Caco-2 (cell line): ENCODE results near the gene RFC3. TPM values are rescaled to one million over a fixed set of nuclear protein-coding genes. Genes with fewer than 3 reads are reported as not detected.

ENCODE experiments used
- BruUV-seq: library from RNA; stranded (reverse); fragments of 400-500 nt; replicated peaks from 2 replicates; lab custom pipeline; 2021; lab: Mats Ljungman, UMichigan
- CTCF ChIA-PET: fragments of 300-600 bp; sonication (Branson Sonifier 250); formaldehyde crosslinking; loops from one replicate; lab custom pipeline; 2022; ENCODE audit warnings: antibody characterized with exemption; lab: Charles Lee
- POLR2A ChIA-PET: fragments of 300-600 bp; sonication (Branson Sonifier 250); formaldehyde crosslinking; loops from one replicate; lab custom pipeline; 2022; ENCODE audit warnings: antibody characterized with exemption; lab: Charles Lee
- DNase-seq, 2 experiments: peaks; one replicate each; pipeline versions ENCODE4 v3.0.0 to v3.0.0-alpha.2; 2020 to 2022
- H3K27me3 ChIP-seq: replicated peaks from 2 replicates; pipeline ENCODE4 v1.6.0; 2011; ENCODE audit warnings: low read length; ENCODE audit not compliant: control insufficient read depth, insufficient read depth
- H3K36me3 ChIP-seq: 2 replicates; pipeline ENCODE4 v1.5.1; 2011; ENCODE audit warnings: low read length; ENCODE audit not compliant: control insufficient read depth, insufficient read depth
- H3K4me1 ChIP-seq: fragments of 250-450 bp; sonication (Bioruptor Pico); 2 replicates; pipeline ENCODE4 v1.5.1; 2020; ENCODE audit warnings: mild to moderate bottlenecking
- H3K4me3 ChIP-seq: 2 replicates; pipeline ENCODE4 v1.5.1; 2011; ENCODE audit warnings: low read depth, mild to moderate bottlenecking, control low read depth, low read length
- H3K9me3 ChIP-seq: fragments of 250-450 bp; sonication (Bioruptor Pico); 2 replicates; pipeline ENCODE4 v1.5.1; 2020; ENCODE audit warnings: mild to moderate bottlenecking, moderate library complexity
- H3K27ac Mint-ChIP-seq: one replicate; pipeline ENCODE4 v1.8.0; 2022; ENCODE audit warnings: mixed read lengths; ENCODE audit not compliant: unreplicated experiment
- H3K27me3 Mint-ChIP-seq: one replicate; pipeline ENCODE4 v1.8.0; 2022; ENCODE audit warnings: mixed read lengths; ENCODE audit not compliant: insufficient read depth, unreplicated experiment
- H3K36me3 Mint-ChIP-seq: one replicate; pipeline ENCODE4 v1.8.0; 2022; ENCODE audit warnings: mild to moderate bottlenecking, mixed read lengths; ENCODE audit not compliant: insufficient read depth, unreplicated experiment
- H3K4me1 Mint-ChIP-seq: one replicate; pipeline ENCODE4 v1.8.0; 2022; ENCODE audit warnings: low read depth, mixed read lengths; ENCODE audit not compliant: unreplicated experiment
- H3K4me3 Mint-ChIP-seq: one replicate; pipeline ENCODE4 v1.8.0; 2022; ENCODE audit warnings: mild to moderate bottlenecking, moderate library complexity, mixed read lengths; ENCODE audit not compliant: unreplicated experiment
- H3K9me3 Mint-ChIP-seq: one replicate; pipeline ENCODE4 v1.8.0; 2022; ENCODE audit warnings: mixed read lengths; ENCODE audit not compliant: unreplicated experiment
- CTCF ChIP-seq, 2 experiments: fragments of 200-600 bp in 1 of 2; IDR thresholded peaks; 1 replicate in 1 of 2; 2 replicates in 1 of 2; pipeline versions ENCODE4 v1.5.1 to v1.8.0; 2011 to 2022; ENCODE audit warnings: antibody characterized with exemption in 1 of 2, control low read depth in 1 of 2, inconsistent platforms in 1 of 2, low read depth in 1 of 2, low read length in 1 of 2, mild to moderate bottlenecking in 1 of 2, moderate library complexity in 1 of 2; ENCODE audit not compliant: insufficient read depth in 1 of 2, severe bottlenecking in 1 of 2, unreplicated experiment in 1 of 2
- intact Hi-C: fragments of 100-400 bp; cut with micrococcal nuclease; formaldehyde crosslinking; loops from one replicate; pipeline ENCODE4 v1.10.0; 2022; ENCODE audit not compliant: unreplicated experiment
- total RNA-seq: library from RNA; stranded (reverse); gene quantifications from 2 replicates; pipeline ENCODE4 v1.2.3, GENCODE V29; 2022

The RFC3 gene
- total RNA-seq, 1 experiment from 2014 or later = 50.2 TPM

GRCh38 chr13:33793726-33794125, 24.2 kb upstream of the RFC3 start:
- H3K4me3 Mint-ChIP-seq = no peak overlapping the region
- H3K27ac Mint-ChIP-seq = no peak overlapping the region
- H3K4me1 ChIP-seq = no peaks in the 10 kb centered on the region
- no peaks in the 10 kb centered on the region for H3K27me3 ChIP-seq
- no peaks in the 10 kb centered on the region for H3K36me3 Mint-ChIP-seq
- BruUV-seq = no TSS peak
- POLR2A ChIA-PET = no interaction called here
- DNase-seq = no peak
- CTCF ChIA-PET = no interaction called here
- no peaks in the 10 kb centered on the region for H3K9me3 Mint-ChIP-seq
- no peak overlapping the region for H3K4me3 ChIP-seq
- no peaks in the 10 kb centered on the region for H3K36me3 ChIP-seq
- TF ChIP-seq CTCF (IDR thresholded peaks at IDR 0.05; ENCODE audit: insufficient read depth in 1 of 2, low read depth in 1 of 2, low read length in 1 of 2, severe bottlenecking in 1 of 2, unreplicated experiment in 1 of 2) = no peak
- intact Hi-C loops = no loop called here
- no peaks in the 10 kb centered on the region for H3K9me3 ChIP-seq
- H3K4me1 Mint-ChIP-seq = no peaks in the 10 kb centered on the region
- no peaks in the 10 kb centered on the region for H3K27me3 Mint-ChIP-seq

GRCh38 chr13:33794576-33794975, 23.4 kb upstream of the RFC3 start:
- Histone ChIP-seq H3K27me3 (no peaks in the 10 kb centered on the region), H3K9me3 (no peaks in the 10 kb centered on the region), H3K4me1 (no peaks in the 10 kb centered on the region), H3K4me3 (no peak overlapping the region), H3K36me3 (no peaks in the 10 kb centered on the region)
- no peaks in the 10 kb centered on the region for H3K27me3 Mint-ChIP-seq
- CTCF ChIA-PET = no interaction called here
- H3K4me3 Mint-ChIP-seq = no peak overlapping the region
- no peak overlapping the region for H3K27ac Mint-ChIP-seq
- POLR2A ChIA-PET = no interaction called here
- H3K36me3 Mint-ChIP-seq = no peaks in the 10 kb centered on the region
- H3K9me3 Mint-ChIP-seq = no peaks in the 10 kb centered on the region
- no peak for DNase-seq
- intact Hi-C loops = no loop called here
- BruUV-seq = no TSS peak
- H3K4me1 Mint-ChIP-seq = no peaks in the 10 kb centered on the region
- no peak for TF ChIP-seq CTCF (IDR thresholded peaks at IDR 0.05; ENCODE audit: insufficient read depth in 1 of 2, low read depth in 1 of 2, low read length in 1 of 2, severe bottlenecking in 1 of 2, unreplicated experiment in 1 of 2)

- no peaks in the 10 kb centered on the region for H3K4me1 ChIP-seq
- H3K4me3 Mint-ChIP-seq = no peak overlapping the region
- H3K36me3 Mint-ChIP-seq = no peaks in the 10 kb centered on the region
- CTCF ChIA-PET = no interaction called here
- H3K9me3 Mint-ChIP-seq = no peaks in the 10 kb centered on the region
- H3K27me3 Mint-ChIP-seq = peaks cover 2% of the 10 kb centered on the region
- no peak for DNase-seq
- H3K4me3 ChIP-seq = no peak overlapping the region
- H3K36me3 ChIP-seq = no peaks in the 10 kb centered on the region
- BruUV-seq = no TSS peak
- POLR2A ChIA-PET = no interaction called here
- H3K9me3 ChIP-seq = no peaks in the 10 kb centered on the region
- TF ChIP-seq CTCF (IDR thresholded peaks at IDR 0.05; ENCODE audit: insufficient read depth in 1 of 2, low read depth in 1 of 2, low read length in 1 of 2, severe bottlenecking in 1 of 2, unreplicated experiment in 1 of 2) = no peak
- no peaks in the 10 kb centered on the region for H3K27me3 ChIP-seq
- no peak overlapping the region for H3K27ac Mint-ChIP-seq
- H3K4me1 Mint-ChIP-seq = no peaks in the 10 kb centered on the region
- intact Hi-C loops = no loop called here
Observed at GRCh38 chr13:33796095-33796494, 21.9 kb upstream of the RFC3 start.
